Activated T-cell treated with anti-CD3 and anti-CD28 coated beads, Interleukin-2, amount 50 U/mL, for 72 hours (primary cell): Measurements from ENCODE around the gene HSPB3. TPM values are rescaled to one million over a fixed set of nuclear protein-coding genes. Genes with fewer than 3 reads are reported as not detected.

Source experiments
- total RNA-seq, 2 donors: library from RNA; stranded (reverse); gene quantifications; one replicate each; pipeline ENCODE4 v1.2.3, GENCODE V29; 2022

Gene HSPB3
- total RNA-seq, 2 donors from 2014 or later, result not detected

Other genes starting within 250 kb of the HSPB3 start
- 1 to 10 TPM; 7.8 to 8.3 TPM for gene ARL15, start 145.1 kb upstream of the HSPB3 start, total RNA-seq
- gene SNX18, start 62.1 kb downstream of the HSPB3 start, total RNA-seq, result 1 to 10 TPM; 6.4 to 8.4 TPM